Ascending aorta (tissue), 2 donors: Measurements from ENCODE around the gene TMEM242. TPM values are rescaled to one million over a fixed set of nuclear protein-coding genes. Genes with fewer than 3 reads are reported as not detected.

ENCODE experiments used
- DNase-seq, 2 donors: peaks; one replicate each; pipeline ENCODE4 v3.0.0-alpha.2; 2019; ENCODE audit warnings: low spot score in 2 of 2
- H3K27ac ChIP-seq, 2 donors: fragments of 200-600 bp; sonication (generic); one replicate each; pipeline ENCODE4 v1.5.1; 2016 to 2017; ENCODE audit warnings: mild to moderate bottlenecking in 1 of 2
- H3K27me3 ChIP-seq: fragments of 200-600 bp; sonication (generic); one replicate; pipeline ENCODE4 v1.5.1; 2017
- H3K36me3 ChIP-seq, 2 donors: fragments of 200-600 bp; sonication (generic); one replicate each; pipeline ENCODE4 v1.5.1; 2016
- H3K4me1 ChIP-seq, 2 donors: fragments of 200-600 bp; sonication (generic); one replicate each; pipeline ENCODE4 v1.5.1; 2016 to 2017; ENCODE audit warnings: mild to moderate bottlenecking in 1 of 2
- H3K4me3 ChIP-seq, 2 donors: fragments of 200-600 bp; sonication (generic); one replicate each; pipeline ENCODE4 v1.5.1; 2016 to 2017; ENCODE audit warnings: mild to moderate bottlenecking in 1 of 2
- H3K9me3 ChIP-seq, 2 donors: fragments of 200-600 bp; sonication (generic); one replicate each; pipeline ENCODE4 v1.5.1; 2016
- CTCF ChIP-seq, 3 experiments: fragments of 200-600 bp in 2 of 3; fragments of 450-650 bp in 1 of 3; sonication (generic) in 2 of 3; IDR thresholded peaks; one replicate each; pipeline ENCODE4 v1.5.1; 2016 to 2019; ENCODE audit warnings: antibody characterized with exemption in 3 of 3, mild to moderate bottlenecking in 1 of 3, moderate library complexity in 1 of 3
- intact Hi-C: fragments of 100-400 bp; cut with DNase I; formaldehyde crosslinking; loops from one replicate; pipeline ENCODE4 v1.15.1; 2023
- total RNA-seq: library from RNA; depleted of rRNA; stranded (reverse); fragments of >200 nt; gene quantifications from one replicate; pipeline ENCODE4 v1.1.0, GENCODE V29; 2016

TMEM242 gene
- total RNA-seq, 1 donor from 2014 or later, result 2.3 TPM

DNA sequence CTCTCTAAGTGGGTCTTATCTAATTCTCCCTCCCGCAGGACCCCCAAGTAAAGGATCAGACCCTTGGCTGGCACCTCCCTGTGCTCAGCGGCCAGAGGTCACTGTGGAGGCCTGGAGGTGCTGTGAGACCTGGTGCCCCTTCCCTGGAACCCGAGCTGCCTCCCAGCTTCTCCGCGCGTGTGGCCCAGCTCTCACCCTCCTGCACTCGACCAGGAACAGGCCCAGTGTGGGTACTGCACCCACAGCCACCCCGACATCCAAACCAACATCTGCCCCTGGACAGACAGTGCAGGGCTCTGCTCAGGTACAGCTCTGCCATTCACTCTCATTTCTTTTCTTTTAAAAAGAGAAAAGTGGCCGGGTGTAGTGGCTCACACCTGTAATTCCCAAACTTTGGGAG is 42.4 kb downstream of the TMEM242 start:
- Histone ChIP-seq H3K4me3 (no peak overlapping the region), H3K27ac (no peak overlapping the region), H3K27me3 (no peaks in the 10 kb centered on the region), H3K4me1 (no peaks in the 10 kb centered on the region), H3K36me3 (no peaks in the 10 kb centered on the region), H3K9me3 (no peaks in the 10 kb centered on the region)
- TF ChIP-seq CTCF (IDR thresholded peaks at IDR 0.05), result no peak
- intact Hi-C loops, result no loop called here
- DNase-seq, result no peak

GRCh38 chr6:157280157-157280556 is 43.2 kb downstream of the TMEM242 start:
- Histone ChIP-seq H3K27me3 (no peaks in the 10 kb centered on the region), H3K27ac (no peak overlapping the region), H3K4me1 (peaks cover 0 to 6% of the 10 kb centered on the region in 2 donors), H3K9me3 (no peaks in the 10 kb centered on the region), H3K36me3 (no peaks in the 10 kb centered on the region), H3K4me3 (no peak overlapping the region)
- DNase-seq, result no peak
- TF ChIP-seq CTCF (IDR thresholded peaks at IDR 0.05), result no peak
- intact Hi-C loops, result no loop called here

- Histone ChIP-seq H3K4me1 (peaks cover 0 to 6% of the 10 kb centered on the region in 2 donors), H3K4me3 (no peak overlapping the region), H3K27ac (no peak overlapping the region), H3K9me3 (no peaks in the 10 kb centered on the region), H3K36me3 (no peaks in the 10 kb centered on the region), H3K27me3 (no peaks in the 10 kb centered on the region)
- peak in 1 of 2 donors; percentile 58 for DNase-seq
- no peak for TF ChIP-seq CTCF (IDR thresholded peaks at IDR 0.05)
- intact Hi-C loops, result no loop called here
Measured at GRCh38 chr6:157278171-157278570, 45.1 kb downstream of the TMEM242 start.

DNA sequence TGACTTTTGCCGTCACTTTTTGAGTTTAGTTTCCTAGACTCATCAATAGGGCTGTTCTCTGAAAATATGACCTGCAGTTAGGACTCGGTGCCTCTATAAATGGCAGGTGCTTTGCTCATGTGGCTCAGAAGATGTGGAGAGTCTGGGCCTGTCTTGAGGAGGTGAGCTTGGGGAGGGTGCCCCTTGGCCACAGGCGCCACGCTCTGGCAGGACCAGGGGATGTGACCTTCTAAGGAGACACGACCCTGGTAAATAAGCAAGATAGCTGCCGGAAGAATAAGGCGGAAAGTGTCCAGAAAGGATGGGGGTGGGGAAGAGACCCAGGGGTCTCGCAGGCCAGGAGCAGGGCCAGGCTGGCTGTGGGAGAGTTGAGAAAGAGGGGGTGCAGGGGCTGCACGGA is 46.6 kb downstream of the TMEM242 start:
- TF ChIP-seq CTCF (IDR thresholded peaks at IDR 0.05), result no peak
- DNase-seq, result peak in 1 of 2 donors; percentile 25
- no peaks in the 10 kb centered on the region for H3K9me3 ChIP-seq

DNA sequence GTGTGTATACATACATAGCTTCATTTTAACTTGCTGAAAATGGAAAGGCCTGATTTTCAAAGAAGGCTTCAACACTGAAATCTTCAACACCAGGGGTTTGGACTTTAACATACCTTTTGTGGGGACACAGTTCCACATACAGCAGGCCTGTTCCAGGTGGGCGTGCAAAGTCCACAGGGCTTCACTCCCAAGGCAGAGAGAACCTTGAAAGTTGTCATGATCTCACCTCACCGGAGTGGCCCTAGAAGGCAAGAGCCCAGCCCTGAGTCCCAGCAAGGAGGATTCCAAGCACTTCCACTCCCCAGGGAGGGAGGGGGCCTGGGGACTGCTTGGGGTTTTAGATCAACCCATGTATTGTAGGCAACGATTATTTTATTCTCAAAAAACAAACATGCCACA is 47.2 kb downstream of the TMEM242 start:
- no peaks in the 10 kb centered on the region for H3K36me3 ChIP-seq
- H3K4me1 ChIP-seq, result peaks cover 0 to 21% of the 10 kb centered on the region in 2 donors
- H3K27me3 ChIP-seq, result no peaks in the 10 kb centered on the region
- no peak overlapping the region for H3K27ac ChIP-seq
- no peaks in the 10 kb centered on the region for H3K9me3 ChIP-seq
- DNase-seq, result peak in 1 of 2 donors; percentile 57
- no peak for TF ChIP-seq CTCF (IDR thresholded peaks at IDR 0.05)
- intact Hi-C loops, result no loop called here
- H3K4me3 ChIP-seq, result no peak overlapping the region

More for the DNA sequence above, 46.6 kb downstream of the TMEM242 start:
- H3K27me3 ChIP-seq, result no peaks in the 10 kb centered on the region
- H3K27ac ChIP-seq, result no peak overlapping the region
- peaks cover 0 to 18% of the 10 kb centered on the region in 2 donors for H3K4me1 ChIP-seq
- intact Hi-C loops, result no loop called here
- H3K36me3 ChIP-seq, result no peaks in the 10 kb centered on the region
- no peak overlapping the region for H3K4me3 ChIP-seq
